COR-L47 (cell line): ENCODE data around the gene ODR4.
"Not testable (repeated sequence)": the region's sequence is repeated elsewhere in the genome, so short reads cannot be mapped to it uniquely, and the experiment has no call there.

ENCODE experiments used
- DNase-seq: peaks from one replicate; lab custom pipeline; 2025; lab: John Stamatoyannopoulos, UW

Gene ODR4

GRCh38 chr1:186421446-186421845 is 45.8 kb downstream of the ODR4 start:
- DNase-seq, result no peak

GRCh38 chr1:186424539-186424938 is 48.9 kb downstream of the ODR4 start:
- peak; percentile 28 for DNase-seq

- DNase-seq, result no peak
Measured at GRCh38 chr1:186426118-186426517, 50.5 kb downstream of the ODR4 start.

- DNase-seq, result no peak
Measured at GRCh38 chr1:186429017-186429416, 53.4 kb downstream of the ODR4 start.

- no peak for DNase-seq
Measured at GRCh38 chr1:186435336-186435735, 59.7 kb downstream of the ODR4 start.

GRCh38 chr1:186438567-186438966 is 62.9 kb downstream of the ODR4 start:
- no peak for DNase-seq

GRCh38 chr1:186440584-186440983 is 64.9 kb downstream of the ODR4 start:
- peak; percentile 57 for DNase-seq

- no peak for DNase-seq
Measured at GRCh38 chr1:186442651-186443375, 67.2 kb downstream of the ODR4 start.

GRCh38 chr1:186443638-186444037 is 68.0 kb downstream of the ODR4 start:
- no peak for DNase-seq

- no peak for DNase-seq
Measured at GRCh38 chr1:186446152-186446551, 70.5 kb downstream of the ODR4 start.

GRCh38 chr1:186454981-186455380 is 79.3 kb downstream of the ODR4 start:
- DNase-seq, result no peak

GRCh38 chr1:186456729-186457255 is 81.2 kb downstream of the ODR4 start:
- DNase-seq, result no peak

- not testable (repeated sequence) for DNase-seq
Measured at GRCh38 chr1:186459161-186459560, 83.5 kb downstream of the ODR4 start.

GRCh38 chr1:186461014-186461413 is 85.4 kb downstream of the ODR4 start, which contains the start of gene PDC:
Gene PDC, minus strand, starts transcription at chr1:186461114. Its CDS starts 11,655 bp downstream, at chr1:186449459.
- no peak for DNase-seq

- no peak for DNase-seq
Measured at GRCh38 chr1:186463511-186463910, 87.9 kb downstream of the ODR4 start.

- DNase-seq, result no peak
Measured at GRCh38 chr1:186463926-186464325, 88.3 kb downstream of the ODR4 start.

- DNase-seq, result not testable (repeated sequence)
Measured at GRCh38 chr1:186465491-186465890, 89.9 kb downstream of the ODR4 start.

- no peak for DNase-seq
Measured at GRCh38 chr1:186465946-186466345, 90.3 kb downstream of the ODR4 start.
